Activated naive CD8-positive, alpha-beta T cell treated with anti-CD3 and anti-CD28 coated beads, Interleukin-2, amount 10 ng/mL, durations not matched to agents 7 days and 5 days (primary cell): ENCODE measurements around the gene ZC3HAV1L. TPM values are rescaled to one million over a fixed set of nuclear protein-coding genes. Genes with fewer than 3 reads are reported as not detected.
"Not testable (repeated sequence)": the region's sequence is repeated elsewhere in the genome, so short reads cannot be mapped to it uniquely, and the experiment has no call there.

Experiments
- ATAC-seq: fragments of 150-1000 bp; cut with Tn5 transposase; one replicate; pipeline ENCODE4 v1.10.0; 2021; ENCODE audit warnings: low read depth, moderate library complexity
- POLR2A ChIA-PET: fragments of 350-600 bp; sonication (Branson Sonifier 250); formaldehyde crosslinking; loops from one replicate; lab custom pipeline; 2021; ENCODE audit warnings: antibody characterized with exemption; lab: Charles Lee
- DNase-seq: peaks from one replicate; pipeline ENCODE4 v3.0.0; 2021
- H3K27ac Mint-ChIP-seq: one replicate; pipeline ENCODE4 v1.8.0; 2022; ENCODE audit warnings: mild to moderate bottlenecking, mixed read lengths
- H3K27me3 Mint-ChIP-seq: one replicate; pipeline ENCODE4 v1.8.0; 2022; ENCODE audit warnings: mild to moderate bottlenecking, moderate library complexity, mixed read lengths
- H3K36me3 Mint-ChIP-seq: one replicate; pipeline ENCODE4 v1.8.0; 2021; ENCODE audit warnings: mild to moderate bottlenecking, mixed read lengths
- H3K4me1 Mint-ChIP-seq: one replicate; pipeline ENCODE4 v1.8.0; 2021; ENCODE audit warnings: mixed read lengths
- H3K4me3 Mint-ChIP-seq: one replicate; pipeline ENCODE4 v1.8.0; 2022; ENCODE audit warnings: mild to moderate bottlenecking, moderate library complexity, mixed read lengths
- H3K9me3 Mint-ChIP-seq: one replicate; pipeline ENCODE4 v1.8.0; 2021; ENCODE audit warnings: mixed read lengths
- total RNA-seq, 2 experiments: library from RNA; stranded (reverse); gene quantifications; one replicate each; pipeline ENCODE4 v1.2.3, GENCODE V29; 2021

Gene ZC3HAV1L
- total RNA-seq, 2 experiments from 2014 or later, result 15.6 to 17.4 TPM

DNA sequence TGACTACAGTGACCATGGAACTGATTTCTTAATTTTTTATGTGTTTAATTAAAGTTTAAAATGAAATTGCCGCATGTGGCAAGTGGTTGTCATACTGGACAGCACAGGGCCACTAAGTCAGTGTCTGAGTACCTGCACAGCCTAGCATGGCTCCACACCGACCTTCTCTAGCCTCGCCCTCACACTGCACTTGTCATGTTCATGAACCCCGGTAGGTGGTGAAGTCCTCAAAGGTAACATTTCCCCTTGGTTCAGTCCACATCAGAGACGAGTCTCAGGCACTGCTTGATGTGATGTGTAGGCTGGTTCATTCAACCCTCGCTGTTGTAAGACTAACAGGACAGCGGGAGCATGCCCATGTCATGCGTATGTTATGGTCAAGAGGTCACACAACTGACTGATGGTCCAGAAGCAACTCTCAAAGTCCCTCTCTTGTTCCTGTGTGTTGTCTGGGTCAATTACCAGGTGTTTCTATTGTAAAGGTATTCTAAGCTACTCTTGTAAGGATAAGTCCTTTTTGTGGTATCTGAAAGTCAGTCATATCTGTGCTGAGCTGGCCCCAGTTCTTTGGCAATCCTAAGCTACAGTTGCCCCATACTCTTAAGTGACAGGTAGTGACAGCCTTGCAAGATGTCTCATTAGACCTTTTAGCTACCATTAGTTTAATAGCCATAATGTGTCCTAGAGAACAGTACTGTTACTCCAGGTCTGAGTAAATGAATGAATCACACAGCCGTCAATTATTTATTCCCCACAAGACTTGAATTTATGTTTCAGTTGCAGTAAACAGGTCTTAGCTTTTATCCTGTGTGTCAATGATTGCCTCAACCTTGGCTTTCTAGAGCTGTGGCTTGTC lies 32.9 kb upstream of the ZC3HAV1L start:
- peaks cover 62% of the 10 kb centered on the region for H3K36me3 Mint-ChIP-seq
- DNase-seq (no peak), ATAC-seq (peak; percentile 25)
- POLR2A ChIA-PET, result interaction anchor here (1.0 to 1.3 kb wide), 2 partner anchors 27 to 34 kb away, joined by 3 to 4 read pairs; no protein-coding TSS in a partner anchor
- H3K9me3 Mint-ChIP-seq, result no peaks in the 10 kb centered on the region
- peak overlapping the region; percentile 52 for H3K27ac Mint-ChIP-seq
- no peak overlapping the region for H3K4me3 Mint-ChIP-seq
- H3K4me1 Mint-ChIP-seq, result peaks cover 53% of the 10 kb centered on the region
- no peaks in the 10 kb centered on the region for H3K27me3 Mint-ChIP-seq

DNA sequence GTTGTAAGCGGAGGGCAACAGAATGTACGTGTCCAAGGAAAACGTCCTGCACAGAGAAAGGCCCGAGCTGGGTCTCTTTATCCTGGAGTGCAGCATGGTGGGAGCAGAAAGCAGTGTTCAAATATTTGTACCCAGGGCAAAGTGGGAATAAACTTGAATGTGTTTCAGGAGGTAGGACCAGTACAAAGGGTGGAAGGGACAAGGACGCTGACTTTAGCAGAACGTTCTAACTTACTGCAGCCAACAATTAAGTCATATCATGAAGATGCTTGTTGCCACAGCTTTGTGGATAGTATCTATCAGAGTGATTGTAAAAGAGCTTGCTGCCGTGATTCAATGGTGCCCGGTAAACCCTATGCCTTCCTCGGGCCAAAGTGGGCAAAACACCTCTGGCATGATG lies 30.5 kb upstream of the ZC3HAV1L start:
- H3K4me3 Mint-ChIP-seq, result no peak overlapping the region
- DNase-seq (no peak), ATAC-seq (no peak)
- no peaks in the 10 kb centered on the region for H3K9me3 Mint-ChIP-seq
- H3K4me1 Mint-ChIP-seq, result peaks cover 47% of the 10 kb centered on the region
- POLR2A ChIA-PET, result no interaction called here
- no peak overlapping the region for H3K27ac Mint-ChIP-seq
- peaks cover 57% of the 10 kb centered on the region for H3K36me3 Mint-ChIP-seq
- H3K27me3 Mint-ChIP-seq, result no peaks in the 10 kb centered on the region

GRCh38 chr7:139065323-139065722 lies 29.5 kb upstream of the ZC3HAV1L start:
- Mint-ChIP-seq H3K4me1 (peaks cover 54% of the 10 kb centered on the region), H3K4me3 (no peak overlapping the region), H3K36me3 (peaks cover 64% of the 10 kb centered on the region), H3K9me3 (no peaks in the 10 kb centered on the region), H3K27ac (no peak overlapping the region), H3K27me3 (no peaks in the 10 kb centered on the region)
- ATAC-seq, result no peak
- no peak for DNase-seq
- POLR2A ChIA-PET, result no interaction called here

DNA sequence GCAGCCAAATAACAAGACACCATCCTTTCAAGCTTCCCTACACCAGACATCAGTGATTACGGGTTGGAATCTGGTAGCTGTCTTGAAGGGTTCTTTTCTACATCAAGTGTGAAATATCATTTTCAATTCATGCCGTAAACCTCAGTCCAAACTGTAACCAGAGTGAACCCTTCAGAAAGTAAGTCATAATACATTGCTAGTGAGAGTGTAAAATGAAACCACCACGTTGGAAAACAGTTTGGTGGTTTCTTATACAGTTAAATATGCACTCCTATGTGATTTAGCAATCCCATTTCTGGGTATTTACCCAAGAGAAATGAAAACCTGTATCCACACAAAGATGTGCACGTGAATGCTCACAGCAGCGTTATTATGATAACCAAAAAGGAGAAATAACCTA lies 25.6 kb upstream of the ZC3HAV1L start:
- H3K27me3 Mint-ChIP-seq, result no peaks in the 10 kb centered on the region
- DNase-seq, result no peak
- POLR2A ChIA-PET, result interaction anchor here (1.4 kb wide), 1 partner anchor 19 kb away, joined by 4 read pairs; no protein-coding TSS in a partner anchor
- H3K36me3 Mint-ChIP-seq, result peaks cover 57% of the 10 kb centered on the region
- no peak overlapping the region for H3K4me3 Mint-ChIP-seq
- peak overlapping the region; percentile 16 for H3K27ac Mint-ChIP-seq
- peaks cover 43% of the 10 kb centered on the region for H3K4me1 Mint-ChIP-seq
- no peaks in the 10 kb centered on the region for H3K9me3 Mint-ChIP-seq
- ATAC-seq, result no peak

DNA sequence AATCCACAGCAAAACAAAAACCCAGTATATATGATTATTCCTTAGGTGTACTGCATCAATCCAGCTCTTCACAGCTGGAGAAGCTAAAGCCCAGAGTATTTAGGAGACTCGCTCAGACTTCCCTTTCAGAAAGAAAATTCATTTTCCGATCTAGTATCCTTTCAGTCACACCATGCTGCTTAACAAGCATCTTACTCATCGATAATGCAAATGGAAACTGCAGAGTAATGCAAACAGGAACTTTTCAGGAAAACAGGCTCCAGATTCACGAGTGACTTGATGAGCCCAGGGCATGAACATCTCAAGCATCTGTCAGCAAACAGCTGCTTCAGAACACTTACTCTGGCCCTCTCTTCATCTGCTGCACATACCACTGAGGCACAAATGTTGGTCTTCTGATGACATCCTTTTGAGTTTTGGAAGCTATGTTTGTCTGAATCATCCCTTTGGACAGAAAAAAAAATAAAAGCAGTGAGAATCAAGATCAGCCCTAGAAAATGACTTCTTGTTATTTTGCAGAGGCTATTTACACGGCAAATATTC lies 24.9 kb upstream of the ZC3HAV1L start:
- DNase-seq (no peak), ATAC-seq (no peak)
- no peaks in the 10 kb centered on the region for H3K27me3 Mint-ChIP-seq
- peak overlapping the region; percentile 16 for H3K27ac Mint-ChIP-seq
- peaks cover 41% of the 10 kb centered on the region for H3K4me1 Mint-ChIP-seq
- POLR2A ChIA-PET, result interaction anchor here (1.4 kb wide), 1 partner anchor 19 kb away, joined by 4 read pairs; no protein-coding TSS in a partner anchor
- H3K36me3 Mint-ChIP-seq, result peaks cover 54% of the 10 kb centered on the region
- H3K9me3 Mint-ChIP-seq, result no peaks in the 10 kb centered on the region
- no peak overlapping the region for H3K4me3 Mint-ChIP-seq

GRCh38 chr7:139059905-139060304 lies 24.1 kb upstream of the ZC3HAV1L start:
- POLR2A ChIA-PET, result interaction anchor here (1.0 to 1.1 kb wide), 2 partner anchors 11 to 13 kb away, joined by 3 to 4 read pairs; no protein-coding TSS in a partner anchor
- peaks cover 50% of the 10 kb centered on the region for H3K36me3 Mint-ChIP-seq
- ATAC-seq (no peak), DNase-seq (no peak)
- peaks cover 38% of the 10 kb centered on the region for H3K4me1 Mint-ChIP-seq
- H3K4me3 Mint-ChIP-seq, result no peak overlapping the region
- H3K27me3 Mint-ChIP-seq, result no peaks in the 10 kb centered on the region
- H3K27ac Mint-ChIP-seq, result peak overlapping the region; percentile 64
- H3K9me3 Mint-ChIP-seq, result no peaks in the 10 kb centered on the region

- POLR2A ChIA-PET, result interaction anchor here (1.1 kb wide), 2 partner anchors 12 to 36 kb away, joined by 3 read pairs; no protein-coding TSS in a partner anchor
- H3K9me3 Mint-ChIP-seq, result no peaks in the 10 kb centered on the region
- ATAC-seq (no peak), DNase-seq (no peak)
- no peaks in the 10 kb centered on the region for H3K27me3 Mint-ChIP-seq
- peaks cover 51% of the 10 kb centered on the region for H3K36me3 Mint-ChIP-seq
- H3K4me3 Mint-ChIP-seq, result no peak overlapping the region
- H3K27ac Mint-ChIP-seq, result no peak overlapping the region
- H3K4me1 Mint-ChIP-seq, result peaks cover 29% of the 10 kb centered on the region
These were observed 23.1 kb upstream of the ZC3HAV1L start for GRCh38 chr7:139058943-139059342.

DNA sequence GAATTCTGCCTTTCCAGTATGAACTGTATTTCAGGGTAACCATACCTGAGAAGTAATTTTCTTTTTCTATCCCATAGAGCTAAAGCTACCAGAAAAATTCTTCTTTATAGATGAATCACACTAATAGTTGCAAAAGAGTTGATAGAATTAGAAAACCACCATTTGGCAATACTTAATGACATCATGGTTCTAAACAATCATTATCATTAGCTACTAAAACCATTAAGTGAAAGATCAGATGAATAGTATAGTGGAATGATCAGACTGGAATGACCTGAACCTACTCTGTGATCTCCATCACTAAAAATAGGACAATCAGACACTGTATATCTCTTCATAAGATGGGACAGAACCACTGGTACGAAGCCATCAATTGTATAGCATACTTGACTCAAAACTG lies 19.8 kb upstream of the ZC3HAV1L start:
- H3K4me3 Mint-ChIP-seq, result no peak overlapping the region
- H3K9me3 Mint-ChIP-seq, result no peaks in the 10 kb centered on the region
- no peak for DNase-seq
- POLR2A ChIA-PET, result interaction anchor here (0.5 kb wide), 1 partner anchor 72 kb away, joined by 3 read pairs; no protein-coding TSS in a partner anchor
- H3K4me1 Mint-ChIP-seq, result peaks cover 13% of the 10 kb centered on the region
- ATAC-seq, result no peak
- peaks cover 47% of the 10 kb centered on the region for H3K36me3 Mint-ChIP-seq
- H3K27ac Mint-ChIP-seq, result no peak overlapping the region
- H3K27me3 Mint-ChIP-seq, result no peaks in the 10 kb centered on the region

GRCh38 chr7:139054656-139055055 lies 18.8 kb upstream of the ZC3HAV1L start:
- H3K36me3 Mint-ChIP-seq, result peaks cover 44% of the 10 kb centered on the region
- peak overlapping the region; percentile 9 for H3K27ac Mint-ChIP-seq
- ATAC-seq, H3K9me3 Mint-ChIP-seq, H3K4me3 Mint-ChIP-seq, DNase-seq, H3K27me3 Mint-ChIP-seq, H3K4me1 Mint-ChIP-seq, POLR2A ChIA-PET: not testable (repeated sequence)

DNA sequence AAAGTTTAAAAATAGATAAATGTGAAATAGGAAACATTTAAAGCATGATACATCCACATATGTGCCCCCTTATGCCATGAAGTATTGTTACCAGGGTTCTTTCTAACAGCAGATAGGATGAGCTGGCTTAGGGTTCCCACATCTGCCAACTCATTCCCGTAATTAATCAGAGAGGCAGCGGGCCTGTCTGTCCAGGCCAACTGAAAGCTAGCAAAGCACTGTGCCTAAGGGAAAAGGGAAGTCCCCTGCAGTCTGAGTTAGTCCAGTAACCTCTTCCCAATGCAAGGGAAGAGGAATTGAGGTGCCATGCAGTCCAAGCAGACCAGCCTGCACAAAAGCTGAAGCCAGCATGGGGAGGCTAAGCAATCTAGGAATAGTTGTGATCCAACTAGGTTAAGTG lies 18.3 kb upstream of the ZC3HAV1L start:
- Mint-ChIP-seq H3K27me3 (no peaks in the 10 kb centered on the region), H3K9me3 (no peaks in the 10 kb centered on the region), H3K4me3 (no peak overlapping the region), H3K36me3 (peaks cover 50% of the 10 kb centered on the region), H3K4me1 (peaks cover 14% of the 10 kb centered on the region), H3K27ac (no peak overlapping the region)
- DNase-seq, result no peak
- ATAC-seq, result no peak
- POLR2A ChIA-PET, result interaction anchor here (0.7 kb wide), 1 partner anchor 36 kb away, joined by 3 read pairs; no protein-coding TSS in a partner anchor

DNA sequence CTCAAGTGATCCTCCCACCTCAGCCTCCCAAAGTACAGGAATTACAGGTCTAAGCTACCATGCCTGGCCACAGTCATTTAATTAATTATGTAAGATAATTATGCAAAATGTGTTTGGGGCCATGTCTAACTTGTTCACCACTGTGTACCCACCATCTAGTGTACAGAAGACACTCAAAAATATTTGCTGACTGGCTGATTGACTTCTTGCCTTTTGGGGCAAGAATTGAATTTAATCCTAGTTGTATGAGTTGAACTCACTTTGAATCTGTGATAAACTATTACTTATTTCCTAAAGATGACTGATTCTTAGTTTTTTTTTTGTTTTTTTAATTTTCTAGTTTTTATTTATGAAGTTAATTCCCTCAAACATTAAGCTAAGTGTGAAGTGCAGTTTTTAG lies 15.8 kb upstream of the ZC3HAV1L start:
- no peak for DNase-seq
- Mint-ChIP-seq H3K27me3 (no peaks in the 10 kb centered on the region), H3K9me3 (no peaks in the 10 kb centered on the region), H3K27ac (no peak overlapping the region), H3K4me1 (peaks cover 23% of the 10 kb centered on the region), H3K36me3 (peaks cover 58% of the 10 kb centered on the region), H3K4me3 (no peak overlapping the region)
- POLR2A ChIA-PET, result no interaction called here
- ATAC-seq, result no peak

- H3K27me3 Mint-ChIP-seq, result no peaks in the 10 kb centered on the region
- H3K27ac Mint-ChIP-seq, result peak overlapping the region; percentile 31
- POLR2A ChIA-PET, result no interaction called here
- H3K9me3 Mint-ChIP-seq, result no peaks in the 10 kb centered on the region
- peaks cover 39% of the 10 kb centered on the region for H3K4me1 Mint-ChIP-seq
- ATAC-seq, result no peak
- peaks cover 66% of the 10 kb centered on the region for H3K36me3 Mint-ChIP-seq
- no peak overlapping the region for H3K4me3 Mint-ChIP-seq
- no peak for DNase-seq
These were observed 14.1 kb upstream of the ZC3HAV1L start for GRCh38 chr7:139049936-139050335.

GRCh38 chr7:139049111-139049510 lies 13.3 kb upstream of the ZC3HAV1L start:
- ATAC-seq, result no peak
- H3K4me1 Mint-ChIP-seq, result peaks cover 47% of the 10 kb centered on the region
- H3K9me3 Mint-ChIP-seq, result no peaks in the 10 kb centered on the region
- DNase-seq, result no peak
- POLR2A ChIA-PET, result no interaction called here
- no peaks in the 10 kb centered on the region for H3K27me3 Mint-ChIP-seq
- peaks cover 67% of the 10 kb centered on the region for H3K36me3 Mint-ChIP-seq
- peak overlapping the region; percentile 44 for H3K27ac Mint-ChIP-seq
- H3K4me3 Mint-ChIP-seq, result no peak overlapping the region
